H1 (cell line): ENCODE measurements around the gene DCTPP1. TPM values are rescaled to one million over a fixed set of nuclear protein-coding genes. Genes with fewer than 3 reads are reported as not detected.

Source experiments
- CTCF ChIA-PET: fragments of 300-600 bp; sonication (Branson Sonifier 250); formaldehyde crosslinking; loops from one replicate; lab custom pipeline; 2021; ENCODE audit not compliant: partially characterized antibody; lab: Charles Lee
- POLR2A ChIA-PET: fragments of 300-600 bp; sonication (Branson Sonifier 250); formaldehyde crosslinking; loops from one replicate; lab custom pipeline; 2021; ENCODE audit warnings: inconsistent platforms; ENCODE audit not compliant: partially characterized antibody; lab: Charles Lee
- DNase-seq, 2 experiments: peaks; one replicate each; pipeline versions ENCODE4 v3.0.0 to v3.0.0-alpha.2; 2010 to 2022; ENCODE audit warnings: low spot score in 2 of 2, low read depth in 1 of 2, mixed read lengths in 1 of 2
- FAIRE-seq: peaks from 2 replicates; lab custom pipeline; 2011; peaks lifted over from hg19 to GRCh38; lab: Jason Lieb, UNC
- H2AFZ ChIP-seq: 2 replicates; pipeline ENCODE4 v1.8.1; 2012; ENCODE audit warnings: low read length, inconsistent platforms
- H2AK5ac ChIP-seq: 2 replicates; pipeline ENCODE4 v1.6.1; 2013; ENCODE audit warnings: low read depth, low read length
- H2BK120ac ChIP-seq: replicated peaks from 2 replicates; pipeline ENCODE3; 2013; ENCODE audit warnings: low read depth, low read length, inconsistent platforms
- H2BK12ac ChIP-seq: 2 replicates; pipeline ENCODE4 v1.6.1; 2013; ENCODE audit warnings: low read depth, low read length
- H2BK15ac ChIP-seq: 2 replicates; pipeline ENCODE4 v1.6.1; 2013; ENCODE audit warnings: low read length
- H2BK20ac ChIP-seq: 2 replicates; pipeline ENCODE4 v1.6.1; 2013; ENCODE audit warnings: low read length
- H2BK5ac ChIP-seq: 2 replicates; pipeline ENCODE4 v1.6.1; 2013; ENCODE audit warnings: low read depth, low read length
- H3K14ac ChIP-seq: 2 replicates; pipeline ENCODE4 v1.6.1; 2013; ENCODE audit warnings: inconsistent platforms; ENCODE audit not compliant: insufficient read length
- H3K18ac ChIP-seq: 2 replicates; pipeline ENCODE4 v1.6.1; 2013; ENCODE audit warnings: low read length; ENCODE audit errors: extremely low read depth
- H3K23ac ChIP-seq: 2 replicates; pipeline ENCODE4 v1.6.1; 2013; ENCODE audit warnings: inconsistent platforms; ENCODE audit not compliant: insufficient read length
- H3K23me2 ChIP-seq: 2 replicates; pipeline ENCODE4 v1.6.1; 2013; ENCODE audit warnings: low read depth, low read length
- H3K27ac ChIP-seq: 2 replicates; pipeline ENCODE4 v1.6.1; 2011; ENCODE audit warnings: low read depth, low read length, inconsistent platforms
- H3K27me3 ChIP-seq, 4 experiments: replicated peaks in 1 of 4; 1 replicate in 1 of 4; 2 replicates in 3 of 4; pipeline versions ENCODE4 v1.6.1 to v1.8.1; 2011 to 2013; ENCODE audit warnings: low read length in 3 of 4, mild to moderate bottlenecking in 3 of 4, inconsistent platforms in 2 of 4, mixed read lengths in 2 of 4, moderate library complexity in 1 of 4; ENCODE audit not compliant: control insufficient read depth in 3 of 4, insufficient read depth in 3 of 4; ENCODE audit errors: extremely low read depth in 1 of 4
- H3K36me3 ChIP-seq, 4 experiments: 2 replicates each; pipeline versions ENCODE4 v1.6.1 to v1.8.1; 2011 to 2013; ENCODE audit warnings: mild to moderate bottlenecking in 4 of 4, low read length in 3 of 4, moderate library complexity in 2 of 4, control low read depth in 1 of 4, inconsistent platforms in 1 of 4; ENCODE audit not compliant: insufficient read depth in 4 of 4, control insufficient read depth in 2 of 4
- H3K4ac ChIP-seq: replicated peaks from 2 replicates; pipeline ENCODE3; 2013; ENCODE audit warnings: low read length, low read depth, mixed read lengths, inconsistent platforms; ENCODE audit not compliant: insufficient read length
- H3K4me1 ChIP-seq, 4 experiments: replicated peaks in 1 of 4; 1 replicate in 1 of 4; 2 replicates in 3 of 4; pipeline versions ENCODE4 v1.6.1 to v1.8.1; 2011 to 2013; ENCODE audit warnings: low read length in 3 of 4, inconsistent platforms in 2 of 4, mixed read lengths in 1 of 4; ENCODE audit not compliant: insufficient read depth in 4 of 4, control insufficient read depth in 3 of 4
- H3K4me2 ChIP-seq, 2 experiments: 2 replicates each; pipeline versions ENCODE4 v1.6.1 to v1.8.1; 2011 to 2013; ENCODE audit warnings: low read depth in 2 of 2, low read length in 2 of 2, control low read depth in 1 of 2, inconsistent platforms in 1 of 2, mild to moderate bottlenecking in 1 of 2; ENCODE audit not compliant: insufficient read depth in 1 of 2
- H3K4me3 ChIP-seq, 4 experiments: fragments of 200-600, 300-600 bp in 1 of 4; sonication (generic), shearing (Covaris generic), sonication (Bioruptor Twin) in 1 of 4; 2 replicates each; pipeline versions ENCODE4 v1.5.1 to v1.8.1; 2011 to 2016; ENCODE audit warnings: low read length in 4 of 4, low read depth in 3 of 4, control low read depth in 2 of 4, inconsistent platforms in 2 of 4, mild to moderate bottlenecking in 2 of 4, mixed read lengths in 1 of 4, moderate library complexity in 1 of 4; ENCODE audit not compliant: insufficient read depth in 2 of 4; ENCODE audit errors: extremely low read depth in 1 of 4
- H3K56ac ChIP-seq: replicated peaks from 2 replicates; pipeline ENCODE3; 2013; ENCODE audit warnings: low read depth, mild to moderate bottlenecking, mixed read lengths, low read length, inconsistent platforms; ENCODE audit not compliant: insufficient read length
- H3K79me1 ChIP-seq: 2 replicates; pipeline ENCODE4 v1.6.1; 2013; ENCODE audit warnings: low read depth, low read length, control low read depth
- H3K79me2 ChIP-seq, 2 experiments: 2 replicates each; pipeline versions ENCODE4 v1.6.1 to v1.8.1; 2012 to 2013; ENCODE audit warnings: low read length in 2 of 2, mild to moderate bottlenecking in 2 of 2, inconsistent platforms in 1 of 2; ENCODE audit not compliant: insufficient read depth in 2 of 2, control insufficient read depth in 1 of 2
- H3K9ac ChIP-seq, 4 experiments: replicated peaks in 1 of 4; 1 replicate in 1 of 4; 2 replicates in 3 of 4; pipeline versions ENCODE4 v1.6.1 to v1.8.1; 2011 to 2013; ENCODE audit warnings: low read depth in 3 of 4, low read length in 3 of 4, control low read depth in 2 of 4, mild to moderate bottlenecking in 2 of 4, moderate library complexity in 2 of 4, inconsistent platforms in 1 of 4; ENCODE audit errors: extremely low read depth in 1 of 4
- H3K9me3 ChIP-seq, 2 experiments: 2 replicates each; pipeline versions ENCODE4 v1.6.1 to v1.8.1; 2012 to 2013; ENCODE audit warnings: mild to moderate bottlenecking in 2 of 2, moderate library complexity in 2 of 2, control low read depth in 1 of 2, inconsistent platforms in 1 of 2, low read depth in 1 of 2, low read length in 1 of 2, mixed read lengths in 1 of 2; ENCODE audit not compliant: insufficient read depth in 2 of 2
- H4K20me1 ChIP-seq, 2 experiments: replicated peaks in 1 of 2; 2 replicates each; pipeline versions ENCODE3 to v1.8.1; 2011 to 2013; ENCODE audit warnings: inconsistent platforms in 2 of 2, low read length in 2 of 2, mild to moderate bottlenecking in 1 of 2; ENCODE audit not compliant: insufficient read depth in 2 of 2, control insufficient read depth in 1 of 2
- H4K5ac ChIP-seq: 2 replicates; pipeline ENCODE4 v1.6.1; 2013; ENCODE audit warnings: low read length, low read depth, mixed read lengths, inconsistent platforms; ENCODE audit not compliant: insufficient read length
- H4K8ac ChIP-seq: 2 replicates; pipeline ENCODE4 v1.8.0; 2013; ENCODE audit warnings: mild to moderate bottlenecking, moderate library complexity, low read length, inconsistent platforms; ENCODE audit not compliant: insufficient read depth; ENCODE audit errors: extremely low read depth
- H4K91ac ChIP-seq: replicated peaks from 2 replicates; pipeline ENCODE3; 2013; ENCODE audit warnings: low read length, mixed read lengths, inconsistent platforms; ENCODE audit not compliant: insufficient read length
- CBX5 ChIP-seq: fragments of 300-800, 300-1000 bp; sonication (generic); IDR thresholded peaks from 2 replicates; pipeline ENCODE4 v1.7.1; 2016; ENCODE audit warnings: antibody characterized with exemption, low read length, low read depth
- KDM5A ChIP-seq: fragments of 200-600 bp; IDR thresholded peaks from 2 replicates; pipeline ENCODE4 v1.7.1; 2012; ENCODE audit warnings: mild to moderate bottlenecking, low read length, inconsistent platforms, mixed read lengths
- MAX ChIP-seq: IDR thresholded peaks from 2 replicates; pipeline ENCODE4 v1.6.1; 2012; ENCODE audit warnings: inconsistent platforms
- NANOG ChIP-seq: IDR thresholded peaks from 2 replicates; pipeline ENCODE4 v1.6.1; 2011; ENCODE audit warnings: low read length, low read depth, mild to moderate bottlenecking, inconsistent platforms; ENCODE audit not compliant: insufficient read depth, poor library complexity, severe bottlenecking
- NRF1 ChIP-seq: IDR thresholded peaks from 2 replicates; pipeline ENCODE4 v1.6.1; 2011; ENCODE audit warnings: mild to moderate bottlenecking, low read depth, low read length, improper control_type of control experiment
- POLR2AphosphoS5 ChIP-seq: IDR thresholded peaks from 2 replicates; pipeline ENCODE4 v1.6.1; 2011; ENCODE audit warnings: low read depth, low read length
- POU5F1 ChIP-seq: IDR thresholded peaks from 2 replicates; pipeline ENCODE4 v1.6.1; 2011; ENCODE audit warnings: low read depth, mild to moderate bottlenecking, low read length, moderate library complexity
- TBP ChIP-seq: IDR thresholded peaks from 2 replicates; pipeline ENCODE4 v1.6.1; 2011; ENCODE audit warnings: low read depth, low read length, improper control_type of control experiment
- TCF12 ChIP-seq: IDR thresholded peaks from 2 replicates; pipeline ENCODE4 v1.6.1; 2011; ENCODE audit warnings: low read depth, mild to moderate bottlenecking, low read length
- ZNF274 ChIP-seq: IDR thresholded peaks from 2 replicates; pipeline ENCODE4 v1.7.0; 2012; ENCODE audit warnings: low read length, borderline replicate concordance; ENCODE audit errors: extremely low read depth
- WGBS, 2 experiments: shearing (Covaris generic) in 1 of 2; methylation state at CpG; one replicate each; pipeline versions ENCODE4 v1.1.6 to v1.1.7; 2013 to 2015; ENCODE audit warnings: low lambda C conversion rate in 2 of 2, mixed read lengths in 2 of 2, inconsistent platforms in 1 of 2, low coverage in 1 of 2, missing lambda C conversion rate in 1 of 2; ENCODE audit not compliant: insufficient replicate concordance in 2 of 2, insufficient coverage in 1 of 2, insufficient read length in 1 of 2; ENCODE audit errors: extremely low coverage in 1 of 2, missing lambda C conversion rate in 1 of 2; 5-methylcytosine and 5-hydroxymethylcytosine counted together
- polyA plus RNA-seq, 7 experiments: library from polyadenylated mRNA; depleted of rRNA in 3 of 7; stranded (reverse) in 5 of 7; unstranded in 2 of 7; fragments of >200 nt in 5 of 7; fragments of 200-250 nt in 2 of 7; gene quantifications; 1 replicate in 5 of 7; 2 replicates in 1 of 7; 4 replicates in 1 of 7; pipeline versions ENCODE4 v1.2.1 to v1.2.3, GENCODE V29; 2011 to 2013; ENCODE audit warnings: missing spikeins in 2 of 7, mixed read lengths in 2 of 7
- total RNA-seq: library from RNA; stranded (reverse); fragmentation: NEBNext Ultra II Directional; extraction: Animal tissue kit (Norgen Biotek cat#: 25700); gene quantifications from 2 replicates; pipeline ENCODE4 v1.2.1, GENCODE V29; 2021
- TF ChIP-seq, protein P1 (sequence below): IDR thresholded peaks from 2 replicates; pipeline ENCODE4 v1.6.1; 2012; ENCODE audit warnings: low read length, inconsistent platforms
- TF ChIP-seq, protein P2 (sequence below): IDR thresholded peaks from 2 replicates; pipeline ENCODE4 v1.6.1; 2011; ENCODE audit warnings: low read length, improper control_type of control experiment

The DCTPP1 gene
- total and polyA plus RNA-seq, 2 of the 8 experiments (the other 6 are each of a cell fraction or from before 2014, with no cell fraction given), result 94.5 to 103 TPM

- WGBS, 2 experiments, result 89% methylated on average over 7 of the region's 7 CpGs; no CpG with 5 or more reads in 1 of the 2 experiments
- DNase-seq, result no peak
- no peak overlapping the region for H3K56ac ChIP-seq
- TF ChIP-seq CBX5 (no peak), NRF1 (no peak), TBP (no peak), NANOG (no peak), POLR2AphosphoS5 (no peak), POU5F1 (no peak), MAX (no peak), TCF12 (no peak), KDM5A (no peak), ZNF274 (no peak)
- TF ChIP-seq, protein P1, sequence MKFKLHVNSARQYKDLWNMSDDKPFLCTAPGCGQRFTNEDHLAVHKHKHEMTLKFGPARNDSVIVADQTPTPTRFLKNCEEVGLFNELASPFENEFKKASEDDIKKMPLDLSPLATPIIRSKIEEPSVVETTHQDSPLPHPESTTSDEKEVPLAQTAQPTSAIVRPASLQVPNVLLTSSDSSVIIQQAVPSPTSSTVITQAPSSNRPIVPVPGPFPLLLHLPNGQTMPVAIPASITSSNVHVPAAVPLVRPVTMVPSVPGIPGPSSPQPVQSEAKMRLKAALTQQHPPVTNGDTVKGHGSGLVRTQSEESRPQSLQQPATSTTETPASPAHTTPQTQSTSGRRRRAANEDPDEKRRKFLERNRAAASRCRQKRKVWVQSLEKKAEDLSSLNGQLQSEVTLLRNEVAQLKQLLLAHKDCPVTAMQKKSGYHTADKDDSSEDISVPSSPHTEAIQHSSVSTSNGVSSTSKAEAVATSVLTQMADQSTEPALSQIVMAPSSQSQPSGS, result no peak
- TF ChIP-seq, protein P2, sequence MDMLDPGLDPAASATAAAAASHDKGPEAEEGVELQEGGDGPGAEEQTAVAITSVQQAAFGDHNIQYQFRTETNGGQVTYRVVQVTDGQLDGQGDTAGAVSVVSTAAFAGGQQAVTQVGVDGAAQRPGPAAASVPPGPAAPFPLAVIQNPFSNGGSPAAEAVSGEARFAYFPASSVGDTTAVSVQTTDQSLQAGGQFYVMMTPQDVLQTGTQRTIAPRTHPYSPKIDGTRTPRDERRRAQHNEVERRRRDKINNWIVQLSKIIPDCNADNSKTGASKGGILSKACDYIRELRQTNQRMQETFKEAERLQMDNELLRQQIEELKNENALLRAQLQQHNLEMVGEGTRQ, result no peak
Measured at GRCh38 chr16:30464078-30464477, 34.2 kb upstream of the DCTPP1 start.

More at GRCh38 chr16:30464078-30464477, 34.2 kb upstream of the DCTPP1 start:
- H2AFZ ChIP-seq, result no peak overlapping the region
- no peaks in the 10 kb centered on the region for H3K79me2 ChIP-seq
- FAIRE-seq, result no peak
- H3K79me1 ChIP-seq, result no peaks in the 10 kb centered on the region
- H3K4me2 ChIP-seq, result no peak overlapping the region
- H3K27me3 ChIP-seq, result no peaks in the 10 kb centered on the region
- no peak overlapping the region for H4K91ac ChIP-seq
- H3K23me2 ChIP-seq, result no peaks in the 10 kb centered on the region
- H2BK12ac ChIP-seq, result no peak overlapping the region
- CTCF ChIA-PET, result interaction anchor here (0.6 to 1.0 kb wide), 3 partner anchors 19 to 68 kb away, joined by 3 to 5 read pairs (median 4); no protein-coding TSS in a partner anchor
- no peak overlapping the region for H3K4ac ChIP-seq
- no peak overlapping the region for H3K9ac ChIP-seq
- no peak overlapping the region for H3K4me3 ChIP-seq
- no peak overlapping the region for H2AK5ac ChIP-seq
- no peaks in the 10 kb centered on the region for H4K20me1 ChIP-seq
- H2BK5ac ChIP-seq, result no peak overlapping the region
- no peak overlapping the region for H2BK20ac ChIP-seq
- no peak overlapping the region for H2BK15ac ChIP-seq
- H3K23ac ChIP-seq, result no peak overlapping the region
- no peaks in the 10 kb centered on the region for H3K36me3 ChIP-seq
- peak overlapping the region; percentile 79 for H4K8ac ChIP-seq
- H3K9me3 ChIP-seq, result no peaks in the 10 kb centered on the region
- POLR2A ChIA-PET, result interaction anchor here (0.6 to 0.7 kb wide), 2 partner anchors 12 to 610 kb away, joined by 3 to 4 read pairs; partner anchors contain the start of genes ZNF646 and ZNF668
- H2BK120ac ChIP-seq, result no peak overlapping the region
- no peak overlapping the region for H3K14ac ChIP-seq
- H4K5ac ChIP-seq, result no peak overlapping the region
- no peak overlapping the region for H3K18ac ChIP-seq
- H3K27ac ChIP-seq, result no peak overlapping the region
- H3K4me1 ChIP-seq, result no peaks in the 10 kb centered on the region
